NCI-H524 (cell line): Measurements from ENCODE around the gene ANKRD30BL.
A peak's percentile ranks its signal among the peaks of the same experiment; 100 is the strongest.
"Not testable (repeated sequence)": the region's sequence is repeated elsewhere in the genome, so short reads cannot be mapped to it uniquely, and the experiment has no call there.

Experiments used
- DNase-seq, 2 experiments: peaks; one replicate each; lab custom pipeline; 2025; lab: John Stamatoyannopoulos, UW

ANKRD30BL gene

GRCh38 chr2:132161161-132162124 is at the start of gene ANKRD30BL:
TSS of gene ANKRD30BL (minus strand) at chr2:132161952. CDS start at chr2:132161705, 247 bp downstream.
- DNase-seq, result not testable (repeated sequence)

- not testable (repeated sequence) for DNase-seq
These were observed 41.1 kb upstream of the ANKRD30BL start for GRCh38 chr2:132202866-132203265.

GRCh38 chr2:132192854-132193253 is 31.1 kb upstream of the ANKRD30BL start:
- not testable (repeated sequence) for DNase-seq

GRCh38 chr2:132167100-132167499 is 5.3 kb upstream of the ANKRD30BL start:
- DNase-seq, result not testable (repeated sequence)

- not testable (repeated sequence) for DNase-seq
These were observed 441 bp upstream of the ANKRD30BL start for GRCh38 chr2:132162125-132162660.

GRCh38 chr2:132146774-132147173 is 15.0 kb downstream of the ANKRD30BL start:
- DNase-seq, result peak; percentile 30 to 54
